HCT116 (cell line): Measurements from ENCODE around the gene NFIA. TPM values are rescaled to one million over a fixed set of nuclear protein-coding genes. Genes with fewer than 3 reads are reported as not detected.

Experiments
- ATAC-seq: fragments of 200-7000 bp; cut with Tn5 transposase; 2 replicates; pipeline ENCODE4 v1.9.1; 2020; ENCODE audit warnings: mild to moderate bottlenecking, moderate library complexity
- BruUV-seq: library from RNA; stranded (reverse); fragments of 400-500 nt; replicated peaks from 2 replicates; lab custom pipeline; 2021; lab: Mats Ljungman, UMichigan
- CTCF ChIA-PET: fragments of 300-600 bp; sonication (Branson Sonifier 250); formaldehyde crosslinking; loops from one replicate; lab custom pipeline; 2021; ENCODE audit warnings: antibody characterized with exemption; lab: Charles Lee
- POLR2A ChIA-PET: fragments of 300-600, 350-600 bp; sonication (Branson Sonifier 250); formaldehyde crosslinking; loops from one replicate; lab custom pipeline; 2021; ENCODE audit warnings: antibody characterized with exemption; lab: Charles Lee
- RAD21 ChIA-PET, 2 experiments: fragments of 300-600 bp; sonication (Branson Sonifier 250); formaldehyde crosslinking; loops; one replicate each; lab custom pipeline; 2023; ENCODE audit warnings: low total read pairs in 2 of 2; ENCODE audit not compliant: uncharacterized antibody in 2 of 2, unreplicated experiment in 2 of 2, low non-redundant PET in 1 of 2; lab: Charles Lee
- DNase-seq: peaks from one replicate; pipeline ENCODE4 v3.0.0-alpha.2; 2010; ENCODE audit warnings: low read depth, low spot score
- H2AFZ ChIP-seq: fragments of 200-600 bp; shearing (Covaris generic), sonication (generic); 2 replicates; pipeline ENCODE4 v1.6.1; 2017; ENCODE audit warnings: low read depth, mixed run types, mixed read lengths, antibody characterized with exemption, low read length; ENCODE audit not compliant: poor library complexity, severe bottlenecking
- H3K27ac ChIP-seq: 2 replicates; pipeline ENCODE4 v1.5.1; 2012; ENCODE audit warnings: low read depth, low read length
- H3K27me3 ChIP-seq: fragments of 200-600 bp; sonication (generic); 2 replicates; pipeline ENCODE4 v1.6.1; 2016; ENCODE audit warnings: mixed run types, low read length, mixed read lengths; ENCODE audit not compliant: insufficient read depth
- H3K36me3 ChIP-seq, 2 experiments: fragments of 200-500 bp in 1 of 2; fragments of 200-600 bp in 1 of 2; sonication (Bioruptor generic) in 1 of 2; sonication (generic) in 1 of 2; 2 replicates each; pipeline versions ENCODE4 v1.5.1 to v1.6.1; 2014 to 2016; ENCODE audit warnings: low read length in 2 of 2, inconsistent platforms in 1 of 2, mixed read lengths in 1 of 2, mixed run types in 1 of 2; ENCODE audit not compliant: insufficient read depth in 2 of 2, control insufficient read depth in 1 of 2
- H3K4me1 ChIP-seq, 2 experiments: fragments of 200-600 bp in 1 of 2; sonication (generic) in 1 of 2; 2 replicates each; pipeline versions ENCODE4 v1.5.1 to v1.6.1; 2012 to 2017; ENCODE audit warnings: low read length in 2 of 2, inconsistent platforms in 1 of 2, mild to moderate bottlenecking in 1 of 2, mixed read lengths in 1 of 2, mixed run types in 1 of 2, moderate library complexity in 1 of 2; ENCODE audit not compliant: insufficient read depth in 2 of 2, control insufficient read depth in 1 of 2
- H3K4me2 ChIP-seq: fragments of 200-600 bp; sonication (generic); 2 replicates; pipeline ENCODE4 v1.6.1; 2017; ENCODE audit warnings: mixed run types, low read length, mixed read lengths
- H3K4me3 ChIP-seq, 2 experiments: fragments of 200-600 bp in 1 of 2; sonication (generic) in 1 of 2; replicated peaks in 1 of 2; 2 replicates each; pipeline ENCODE4 v1.5.1; 2011 to 2016; ENCODE audit warnings: low read length in 2 of 2, control low read depth in 1 of 2, low read depth in 1 of 2, mild to moderate bottlenecking in 1 of 2, mixed read lengths in 1 of 2, mixed run types in 1 of 2
- H3K79me2 ChIP-seq: fragments of 200-600 bp; sonication (generic); 2 replicates; pipeline ENCODE4 v1.6.1; 2017; ENCODE audit warnings: mild to moderate bottlenecking, mixed run types, low read length, moderate library complexity, mixed read lengths; ENCODE audit not compliant: insufficient read depth
- H3K9ac ChIP-seq: fragments of 200-600 bp; sonication (generic); 2 replicates; pipeline ENCODE4 v1.6.1; 2016; ENCODE audit warnings: low read length, mixed read lengths
- H3K9me2 ChIP-seq: fragments of 200-600 bp; sonication (generic), shearing (Covaris generic); 2 replicates; pipeline ENCODE4 v1.6.1; 2017; ENCODE audit warnings: mixed run types, mild to moderate bottlenecking, moderate library complexity; ENCODE audit not compliant: insufficient read depth
- H3K9me3 ChIP-seq, 2 experiments: fragments of 200-500 bp in 1 of 2; fragments of 200-600 bp in 1 of 2; sonication (Bioruptor generic) in 1 of 2; sonication (generic) in 1 of 2; 2 replicates each; pipeline ENCODE4 v1.6.1; 2014 to 2017; ENCODE audit warnings: low read length in 2 of 2, mixed read lengths in 2 of 2, inconsistent platforms in 1 of 2, low read depth in 1 of 2, mild to moderate bottlenecking in 1 of 2, mixed run types in 1 of 2, moderate library complexity in 1 of 2; ENCODE audit not compliant: control insufficient read depth in 1 of 2, insufficient read depth in 1 of 2
- H4K20me1 ChIP-seq: fragments of 200-600 bp; sonication (generic), shearing (Covaris generic); 2 replicates; pipeline ENCODE4 v1.6.1; 2017; ENCODE audit warnings: mixed run types, mild to moderate bottlenecking, moderate library complexity; ENCODE audit not compliant: insufficient read depth
- CTCF ChIP-seq, 3 experiments: fragments of 200-600 bp in 1 of 3; sonication (generic) in 1 of 3; IDR thresholded peaks in 2 of 3; conservative IDR thresholded peaks in 1 of 3; 2 replicates each; pipeline ENCODE4 v1.5.1; 2012 to 2017; ENCODE audit warnings: low read depth in 2 of 3, low read length in 2 of 3, antibody characterized with exemption in 1 of 3, borderline replicate concordance in 1 of 3, control low read depth in 1 of 3, mild to moderate bottlenecking in 1 of 3, mixed read lengths in 1 of 3, mixed run types in 1 of 3, moderate library complexity in 1 of 3; ENCODE audit not compliant: insufficient read depth in 1 of 3
- REST ChIP-seq: IDR thresholded peaks from 2 replicates; pipeline ENCODE4 v1.6.1; 2012; ENCODE audit warnings: low read depth
- SP1 ChIP-seq: IDR thresholded peaks from 2 replicates; pipeline ENCODE4 v1.6.1; 2012; ENCODE audit warnings: low read depth
- ZFX ChIP-seq: fragments of 450-650 bp; IDR thresholded peaks from 2 replicates; pipeline ENCODE4 v1.6.1; 2017
- intact Hi-C: fragments of 100-400 bp; cut with micrococcal nuclease; formaldehyde crosslinking; loops from 2 replicates; pipeline ENCODE4 v1.10.0; 2022
- total RNA-seq: library from RNA; stranded (reverse); gene quantifications from one replicate; pipeline ENCODE4 v1.2.1, GENCODE V29; 2021; ENCODE audit not compliant: unreplicated experiment
- TF ChIP-seq, protein P1 (sequence below): IDR thresholded peaks from 2 replicates; pipeline ENCODE4 v1.6.1; 2012
- TF ChIP-seq, protein P2 (sequence below): IDR thresholded peaks from 2 replicates; pipeline ENCODE4 v1.6.1; 2012

Gene NFIA
- total RNA-seq, 1 experiment from 2014 or later, result 17.2 TPM

GRCh38 chr1:61247051-61247825, 164.9 kb downstream of the NFIA start:
- H3K36me3 ChIP-seq, result no peaks in the 10 kb centered on the region
- POLR2A ChIA-PET, result no interaction called here
- H3K79me2 ChIP-seq, result no peaks in the 10 kb centered on the region
- no peak overlapping the region for H3K4me2 ChIP-seq
- CTCF ChIA-PET, result no interaction called here
- no peak overlapping the region for H2AFZ ChIP-seq
- H3K9me2 ChIP-seq, result no peaks in the 10 kb centered on the region
- BruUV-seq, result no TSS peak
- RAD21 ChIA-PET, result no interaction called here
- no peak for DNase-seq
- H3K27ac ChIP-seq, result no peak overlapping the region
- H3K9me3 ChIP-seq, result no peaks in the 10 kb centered on the region
- no peak overlapping the region for H3K9ac ChIP-seq
- ATAC-seq, result no peak
- intact Hi-C loops, result no loop called here
- TF ChIP-seq, protein P1, sequence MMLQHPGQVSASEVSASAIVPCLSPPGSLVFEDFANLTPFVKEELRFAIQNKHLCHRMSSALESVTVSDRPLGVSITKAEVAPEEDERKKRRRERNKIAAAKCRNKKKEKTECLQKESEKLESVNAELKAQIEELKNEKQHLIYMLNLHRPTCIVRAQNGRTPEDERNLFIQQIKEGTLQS, result no peak
- TF ChIP-seq ZFX (no peak), CTCF (IDR thresholded peaks at IDR 0.05 in 2 of 3, conservative IDR thresholded peaks at IDR 0.05 in 1 of 3; ENCODE audit: borderline replicate concordance in 1 of 3, insufficient read depth in 1 of 3, low read depth in 2 of 3, low read length in 2 of 3) (no peak), SP1 (no peak), REST (no peak)
- TF ChIP-seq, protein P2, sequence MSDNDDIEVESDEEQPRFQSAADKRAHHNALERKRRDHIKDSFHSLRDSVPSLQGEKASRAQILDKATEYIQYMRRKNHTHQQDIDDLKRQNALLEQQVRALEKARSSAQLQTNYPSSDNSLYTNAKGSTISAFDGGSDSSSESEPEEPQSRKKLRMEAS, result no peak
- H3K27me3 ChIP-seq, result no peaks in the 10 kb centered on the region
- H3K4me3 ChIP-seq, result no peak overlapping the region
- H3K4me1 ChIP-seq, result peaks cover 8 to 11% of the 10 kb centered on the region in 2 experiments; a peak in 3 of 4 replicates
- H4K20me1 ChIP-seq, result no peaks in the 10 kb centered on the region
